GM23338 (cell line): ENCODE data around the gene CTSF. TPM values are rescaled to one million over a fixed set of nuclear protein-coding genes. Genes with fewer than 3 reads are reported as not detected.
"Not testable (repeated sequence)": the region's sequence is repeated elsewhere in the genome, so short reads cannot be mapped to it uniquely, and the experiment has no call there.

ENCODE experiments used
- ATAC-seq: fragments of 200-7000 bp; cut with Tn5 transposase; 3 replicates; pipeline ENCODE4 v1.9.1; 2020
- DNase-seq: peaks from one replicate; pipeline ENCODE4 v3.0.0-alpha.2; 2015; ENCODE audit warnings: low spot score
- H2AFZ ChIP-seq: fragments of 200-600 bp; sonication (generic); 2 replicates; pipeline ENCODE4 v1.8.0; 2016; ENCODE audit warnings: antibody characterized with exemption, mild to moderate bottlenecking, moderate library complexity
- H3F3A ChIP-seq: fragments of 200-600 bp; sonication (generic); replicated peaks from 2 replicates; pipeline ENCODE4 v1.8.0; 2017; ENCODE audit warnings: antibody characterized with exemption, mixed run types, low read depth
- H3K27ac ChIP-seq: fragments of 200-600 bp; sonication (generic); 2 replicates; pipeline ENCODE4 v1.6.1; 2016; ENCODE audit warnings: low read depth
- H3K27me3 ChIP-seq: fragments of 200-600 bp; sonication (generic); 2 replicates; pipeline ENCODE4 v1.8.0; 2016; ENCODE audit warnings: mild to moderate bottlenecking, mixed run types, moderate library complexity; ENCODE audit not compliant: insufficient read depth
- H3K36me3 ChIP-seq: fragments of 200-600 bp; sonication (generic); 2 replicates; pipeline ENCODE4 v1.8.0; 2016; ENCODE audit warnings: mild to moderate bottlenecking; ENCODE audit not compliant: insufficient read depth
- H3K4me1 ChIP-seq: fragments of 200-600 bp; sonication (generic); 2 replicates; pipeline ENCODE4 v1.8.0; 2016; ENCODE audit warnings: mild to moderate bottlenecking, moderate library complexity; ENCODE audit not compliant: insufficient read depth
- H3K4me2 ChIP-seq: fragments of 200-600 bp; sonication (generic); 2 replicates; pipeline ENCODE4 v1.7.1; 2017; ENCODE audit warnings: mixed run types
- H3K4me3 ChIP-seq: fragments of 200-600 bp; sonication (generic); 2 replicates; pipeline ENCODE4 v1.6.1; 2016; ENCODE audit warnings: mixed run types
- H3K79me2 ChIP-seq: fragments of 200-600 bp; sonication (generic); replicated peaks from 2 replicates; pipeline ENCODE4 v1.8.0; 2017; ENCODE audit warnings: mild to moderate bottlenecking; ENCODE audit not compliant: insufficient read depth
- H3K9me2 ChIP-seq: fragments of 200-600 bp; sonication (generic); 2 replicates; pipeline ENCODE4 v1.8.0; 2017; ENCODE audit not compliant: insufficient read depth
- H4K20me1 ChIP-seq: fragments of 200-600 bp; sonication (generic); replicated peaks from 2 replicates; pipeline ENCODE4 v1.8.0; 2017; ENCODE audit warnings: mild to moderate bottlenecking; ENCODE audit not compliant: insufficient read depth
- H3K27ac Mint-ChIP-seq: 2 replicates; pipeline ENCODE4 v1.8.0; 2020; ENCODE audit warnings: inconsistent platforms, mild to moderate bottlenecking, moderate library complexity, mixed read lengths
- H3K27me3 Mint-ChIP-seq: 3 replicates; pipeline ENCODE4 v1.8.0; 2022; ENCODE audit warnings: low read depth, mild to moderate bottlenecking, moderate library complexity, mixed read lengths, inconsistent platforms; ENCODE audit not compliant: insufficient read depth, poor library complexity
- H3K36me3 Mint-ChIP-seq: 3 replicates; pipeline ENCODE4 v1.8.0; 2021; ENCODE audit warnings: low read depth, mild to moderate bottlenecking, inconsistent platforms, moderate library complexity, mixed read lengths
- H3K4me1 Mint-ChIP-seq: 3 replicates; pipeline ENCODE4 v1.8.0; 2020; ENCODE audit warnings: mild to moderate bottlenecking, inconsistent platforms, mixed read lengths
- H3K4me3 Mint-ChIP-seq: 3 replicates; pipeline ENCODE4 v1.8.0; 2021; ENCODE audit warnings: moderate library complexity, mild to moderate bottlenecking, inconsistent platforms, mixed read lengths
- H3K9me3 Mint-ChIP-seq: 3 replicates; pipeline ENCODE4 v1.8.0; 2020; ENCODE audit warnings: moderate library complexity, mild to moderate bottlenecking, inconsistent platforms, mixed read lengths
- CREB1 ChIP-seq: fragments of 250-450 bp; sonication (Bioruptor Pico); IDR thresholded peaks from 2 replicates; pipeline ENCODE4 v1.5.0; 2020; ENCODE audit warnings: low read depth, mild to moderate bottlenecking, moderate library complexity
- CTCF ChIP-seq, 2 experiments: fragments of 200-600 bp in 1 of 2; sonication (generic) in 1 of 2; conservative IDR thresholded peaks; 2 replicates each; pipeline versions ENCODE4 v1.5.1 to v1.6.1; 2016 to 2017; ENCODE audit warnings: antibody characterized with exemption in 2 of 2, low read depth in 2 of 2, mild to moderate bottlenecking in 2 of 2, moderate library complexity in 1 of 2
- ETS1 ChIP-seq: IDR thresholded peaks from 2 replicates; pipeline ENCODE4 v1.6.1; 2016; ENCODE audit warnings: antibody characterized with exemption
- JUNB ChIP-seq: IDR thresholded peaks from one replicate; pipeline ENCODE4 v1.6.1; 2016; ENCODE audit warnings: antibody characterized with exemption; ENCODE audit not compliant: unreplicated experiment
- ZNF114 ChIP-seq: fragments of 250-450 bp; sonication (Bioruptor Pico); IDR thresholded peaks from 2 replicates; pipeline ENCODE4 v1.5.0; 2020; ENCODE audit warnings: mild to moderate bottlenecking, moderate library complexity
- ZNF462 ChIP-seq: fragments of 250-450 bp; sonication (Bioruptor Pico); IDR thresholded peaks from 2 replicates; pipeline ENCODE4 v1.5.0; 2020; ENCODE audit warnings: mild to moderate bottlenecking, moderate library complexity
- polyA plus RNA-seq: library from polyadenylated mRNA; unstranded; fragments of >200 nt; fragmentation: Nextera tagmentation; extraction: Ambion mirVana; gene quantifications from 2 replicates; pipeline ENCODE4 v1.2.1, GENCODE V29; 2016
- total RNA-seq: library from RNA; depleted of rRNA; stranded (reverse); fragments of >200 nt; shearing (Covaris generic); gene quantifications from 2 replicates; pipeline ENCODE4 v1.2.3, GENCODE V29; 2014

CTSF gene
- total and polyA plus RNA-seq, 2 experiments from 2014 or later = 20.4 to 51.1 TPM

GRCh38 chr11:66589996-66590675 lies 21.7 kb upstream of the CTSF start:
- Histone ChIP-seq H3K4me2 (no peak overlapping the region), H3F3A (0 out of 2 replicates have a peak, but pooled peaks cover 10% of the 10 kb centered on the region), H3K4me1 (peaks cover 10% of the 10 kb centered on the region; the same call in 1 of the 2 replicates), H3K9me2 (no peaks in the 10 kb centered on the region), H2AFZ (no peak overlapping the region), H3K4me3 (no peak overlapping the region), H3K79me2 (no peaks in the 10 kb centered on the region; the same call in 1 of the 2 replicates), H3K27me3 (0 out of 2 replicates have a peak, but pooled peaks cover 7% of the 10 kb centered on the region), H3K27ac (no peak overlapping the region), H3K36me3 (no peaks in the 10 kb centered on the region; the same call in 1 of the 2 replicates), H4K20me1 (no peaks in the 10 kb centered on the region)
- ATAC-seq = no peak
- Mint-ChIP-seq H3K9me3 (peaks cover 55% of the 10 kb centered on the region), H3K4me1 (peaks cover 12% of the 10 kb centered on the region), H3K36me3 (peaks cover 25% of the 10 kb centered on the region), H3K4me3 (no peak overlapping the region), H3K27me3 (peaks cover 21% of the 10 kb centered on the region), H3K27ac (no peak overlapping the region)
- no peak for DNase-seq
- no peak for TF ChIP-seq CREB1 (CRISPR knock-in tag)

- not testable (repeated sequence) for H3K9me2 ChIP-seq, H3K4me2 ChIP-seq, H3K79me2 ChIP-seq, H3K27me3 ChIP-seq, DNase-seq, H3K4me3 ChIP-seq, H4K20me1 ChIP-seq, H3K27ac Mint-ChIP-seq, H3K27ac ChIP-seq, H3K4me3 Mint-ChIP-seq, H3K36me3 ChIP-seq, ATAC-seq, H2AFZ ChIP-seq
- 0 out of 2 replicates have a peak, but pooled peaks cover 10% of the 10 kb centered on the region for H3F3A ChIP-seq
- H3K4me1 ChIP-seq = peaks cover 10% of the 10 kb centered on the region; the same call in 1 of the 2 replicates
- Mint-ChIP-seq H3K4me1 (peaks cover 12% of the 10 kb centered on the region), H3K36me3 (peaks cover 28% of the 10 kb centered on the region), H3K9me3 (peaks cover 60% of the 10 kb centered on the region), H3K27me3 (peaks cover 21% of the 10 kb centered on the region)
These were observed 20.9 kb upstream of the CTSF start for GRCh38 chr11:66589315-66589714.

- no peaks in the 10 kb centered on the region for H3K9me2 ChIP-seq
- H3K4me2 ChIP-seq = no peak overlapping the region
- H4K20me1 ChIP-seq = no peaks in the 10 kb centered on the region
- no peaks in the 10 kb centered on the region for H3K4me1 ChIP-seq
- H3K27ac ChIP-seq = no peak overlapping the region
- peaks cover 5% of the 10 kb centered on the region for H3K27me3 Mint-ChIP-seq
- H3K4me3 ChIP-seq = no peak overlapping the region
- H2AFZ ChIP-seq = no peak overlapping the region
- H3K27ac Mint-ChIP-seq = no peak overlapping the region
- no peaks in the 10 kb centered on the region for H3K79me2 ChIP-seq
- no peaks in the 10 kb centered on the region for H3K4me1 Mint-ChIP-seq
- H3K4me3 Mint-ChIP-seq = no peak overlapping the region
- H3K9me3 Mint-ChIP-seq = peaks cover 66% of the 10 kb centered on the region
- no peak for DNase-seq
- H3K36me3 ChIP-seq = no peaks in the 10 kb centered on the region; the same call in 1 of the 2 replicates
- peaks cover 29% of the 10 kb centered on the region for H3K36me3 Mint-ChIP-seq
- H3F3A ChIP-seq = no peaks in the 10 kb centered on the region
- no peak for ATAC-seq
- H3K27me3 ChIP-seq = 0 out of 2 replicates have a peak, but pooled peaks cover 3% of the 10 kb centered on the region
- TF ChIP-seq ETS1 (no peak), CTCF (conservative IDR thresholded peaks at IDR 0.05; ENCODE audit: low read depth in 2 of 2) (no peak), ZNF462 (CRISPR knock-in tag) (no peak), JUNB (no peak), ZNF114 (CRISPR knock-in tag) (no peak)
These were observed 17.7 kb upstream of the CTSF start for GRCh38 chr11:66586136-66586535.
